Nasal cavity respiratory epithelium epithelial cell of viscerocranial mucosa (primary cell): ENCODE measurements around the gene DUSP6. TPM values are rescaled to one million over a fixed set of nuclear protein-coding genes. Genes with fewer than 3 reads are reported as not detected.

Source experiments
- total RNA-seq: library from RNA; depleted of rRNA; stranded (reverse); fragments of >200 nt; gene quantifications from 2 replicates; pipeline ENCODE4 v1.2.3, GENCODE V29; 2014

Gene DUSP6, protein sequence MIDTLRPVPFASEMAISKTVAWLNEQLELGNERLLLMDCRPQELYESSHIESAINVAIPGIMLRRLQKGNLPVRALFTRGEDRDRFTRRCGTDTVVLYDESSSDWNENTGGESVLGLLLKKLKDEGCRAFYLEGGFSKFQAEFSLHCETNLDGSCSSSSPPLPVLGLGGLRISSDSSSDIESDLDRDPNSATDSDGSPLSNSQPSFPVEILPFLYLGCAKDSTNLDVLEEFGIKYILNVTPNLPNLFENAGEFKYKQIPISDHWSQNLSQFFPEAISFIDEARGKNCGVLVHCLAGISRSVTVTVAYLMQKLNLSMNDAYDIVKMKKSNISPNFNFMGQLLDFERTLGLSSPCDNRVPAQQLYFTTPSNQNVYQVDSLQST
- total RNA-seq: 123 and 158 TPM in 2 replicates

DNA sequence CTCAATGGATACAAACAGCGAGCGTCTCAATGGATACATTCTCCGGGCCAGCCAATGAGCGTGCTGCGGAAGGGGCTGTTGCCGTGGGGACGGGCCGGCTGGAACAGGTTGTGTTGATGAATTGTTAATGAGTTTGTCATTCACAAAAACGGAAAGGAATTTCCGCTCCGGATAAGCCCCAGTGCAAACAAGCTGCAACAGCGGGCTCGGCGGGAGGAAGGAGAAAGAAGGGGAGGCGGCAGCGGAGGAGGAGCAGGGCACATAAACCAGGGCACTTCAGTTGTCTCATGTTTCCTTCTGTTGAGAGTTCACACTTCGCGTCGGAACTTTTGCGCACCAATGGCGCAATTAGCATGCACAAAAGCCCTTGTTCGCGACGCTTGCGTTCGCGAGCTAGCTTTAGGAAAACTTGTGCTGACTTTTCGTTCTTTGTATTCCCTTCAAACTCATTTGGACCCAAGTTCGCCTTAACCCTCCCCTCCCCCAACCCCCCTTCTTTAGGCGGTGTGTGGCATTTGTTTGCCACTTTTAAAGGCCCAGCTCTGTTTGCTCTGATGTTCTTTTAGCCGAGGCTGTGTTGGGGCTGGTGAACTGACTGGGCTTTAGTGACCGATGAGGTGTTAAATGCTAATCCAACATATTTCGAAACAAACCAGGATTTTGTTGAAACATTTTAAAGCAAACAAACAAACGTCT is at the start of gene DUSP6:
DUSP6 (minus strand) TSS at position 10 of the 696 bp plus-strand sequence. CDS start 462 bp downstream, outside the sequence.

Other genes starting within 250 kb of the DUSP6 start
- 7.2 and 13.2 TPM in 2 replicates for gene GALNT4, start 172.3 kb upstream of the DUSP6 start, total RNA-seq
- gene POC1B, start 173.5 kb upstream of the DUSP6 start, total RNA-seq: 17.9 and 29.7 TPM in 2 replicates